Natural killer cell (primary cell): ENCODE data around the gene COA3. TPM values are rescaled to one million over a fixed set of nuclear protein-coding genes. Genes with fewer than 3 reads are reported as not detected.

ENCODE experiments used
- ATAC-seq, 3 donors: fragments of 150-1000 bp in 2 of 3; fragments of 200-7000 bp in 1 of 3; cut with Tn5 transposase; 1 replicate in 1 of 3; 2 replicates in 2 of 3; pipeline ENCODE4 v1.10.0; 2021; ENCODE audit warnings: mild to moderate bottlenecking in 2 of 3, moderate library complexity in 2 of 3
- DNase-seq, 2 donors: peaks; one replicate each; pipeline versions ENCODE4 v3.0.0 to v3.0.0-alpha.2; 2013 to 2021; ENCODE audit warnings: mixed read lengths in 1 of 2
- H3K27ac ChIP-seq: one replicate; pipeline ENCODE4 v1.5.1; 2013; ENCODE audit warnings: mild to moderate bottlenecking, low read length
- H3K27me3 ChIP-seq: one replicate; pipeline ENCODE4 v1.6.1; 2013; ENCODE audit warnings: low read length; ENCODE audit not compliant: control insufficient read depth, insufficient read depth
- H3K36me3 ChIP-seq: one replicate; pipeline ENCODE4 v1.6.1; 2013; ENCODE audit warnings: low read length; ENCODE audit not compliant: control insufficient read depth, insufficient read depth
- H3K4me1 ChIP-seq: one replicate; pipeline ENCODE4 v1.6.1; 2013; ENCODE audit warnings: low read length; ENCODE audit not compliant: control insufficient read depth, insufficient read depth
- H3K4me3 ChIP-seq: one replicate; pipeline ENCODE4 v1.5.1; 2013; ENCODE audit warnings: low read length
- H3K9me3 ChIP-seq: one replicate; pipeline ENCODE4 v1.6.1; 2013; ENCODE audit warnings: low read length; ENCODE audit not compliant: control insufficient read depth, insufficient read depth
- H3K27ac Mint-ChIP-seq, 2 donors: one replicate each; pipeline ENCODE4 v1.8.0; 2022; ENCODE audit warnings: mild to moderate bottlenecking in 2 of 2, mixed read lengths in 2 of 2, moderate library complexity in 1 of 2
- H3K27me3 Mint-ChIP-seq, 2 donors: one replicate each; pipeline ENCODE4 v1.8.0; 2022; ENCODE audit warnings: low read depth in 2 of 2, mixed read lengths in 2 of 2
- H3K36me3 Mint-ChIP-seq: one replicate; pipeline ENCODE4 v1.8.0; 2022; ENCODE audit warnings: mixed read lengths
- H3K4me1 Mint-ChIP-seq, 2 donors: one replicate each; pipeline ENCODE4 v1.8.0; 2022; ENCODE audit warnings: mixed read lengths in 2 of 2
- H3K4me3 Mint-ChIP-seq: one replicate; pipeline ENCODE4 v1.8.0; 2022; ENCODE audit warnings: mild to moderate bottlenecking, moderate library complexity, mixed read lengths
- H3K9me3 Mint-ChIP-seq, 2 donors: one replicate each; pipeline ENCODE4 v1.8.0; 2022; ENCODE audit warnings: mixed read lengths in 2 of 2
- CTCF ChIP-seq: fragments of 200-600 bp; IDR thresholded peaks from one replicate; pipeline ENCODE4 v1.8.0; 2022; ENCODE audit warnings: antibody characterized with exemption
- WGBS: methylation state at CpG from one replicate; pipeline ENCODE4 v1.1.7; 2013; ENCODE audit warnings: missing lambda C conversion rate; ENCODE audit not compliant: insufficient coverage; 5-methylcytosine and 5-hydroxymethylcytosine counted together
- intact Hi-C: fragments of 100-400 bp; cut with micrococcal nuclease; formaldehyde crosslinking; loops from one replicate; pipeline ENCODE4 v1.14.2; 2022
- total RNA-seq, 4 donors: library from RNA; stranded (reverse); fragments of 120-200 nt in 1 of 4; gene quantifications; one replicate each; pipeline versions ENCODE4 v1.2.3 to v1.2.4, GENCODE V29; 2013 to 2022

Gene COA3
- total RNA-seq, 3 donors from 2014 or later (not counting 1 experiment from before 2014, with no cell fraction given): 12.9 to 19.3 (median 13.1) TPM

- no peaks in the 10 kb centered on the region for H3K36me3 ChIP-seq
- Mint-ChIP-seq H3K27ac (no peak overlapping the region), H3K36me3 (no peaks in the 10 kb centered on the region), H3K4me3 (no peak overlapping the region), H3K27me3 (peaks cover 0 to 3% of the 10 kb centered on the region in 2 donors), H3K4me1 (peaks cover 18 to 37% of the 10 kb centered on the region in 2 donors), H3K9me3 (no peaks in the 10 kb centered on the region)
- H3K4me1 ChIP-seq: peaks cover 19% of the 10 kb centered on the region
- TF ChIP-seq CTCF: no peak
- no peak overlapping the region for H3K27ac ChIP-seq
- H3K27me3 ChIP-seq: no peaks in the 10 kb centered on the region
- no peak overlapping the region for H3K4me3 ChIP-seq
- DNase-seq (no peak), ATAC-seq (no peak)
- no peaks in the 10 kb centered on the region for H3K9me3 ChIP-seq
- intact Hi-C loops: no loop called here
- WGBS: 98% methylated on average over 18 of the region's 18 CpGs
Measured at GRCh38 chr17:42796066-42796758, 2.3 kb downstream of the COA3 start.

GRCh38 chr17:42795465-42795864 is 3.0 kb downstream of the COA3 start:
- H3K27ac Mint-ChIP-seq: no peak overlapping the region
- DNase-seq: no peak
- no peaks in the 10 kb centered on the region for H3K36me3 Mint-ChIP-seq
- WGBS: 94% methylated on average over 10 of the region's 10 CpGs
- H3K4me3 ChIP-seq: no peak overlapping the region
- ATAC-seq: no peak
- no peaks in the 10 kb centered on the region for H3K36me3 ChIP-seq
- no peak for TF ChIP-seq CTCF
- no peak overlapping the region for H3K27ac ChIP-seq
- H3K9me3 ChIP-seq: no peaks in the 10 kb centered on the region
- intact Hi-C loops: no loop called here
- peaks cover 0 to 7% of the 10 kb centered on the region in 2 donors for H3K27me3 Mint-ChIP-seq
- H3K4me3 Mint-ChIP-seq: no peak overlapping the region
- no peaks in the 10 kb centered on the region for H3K9me3 Mint-ChIP-seq
- H3K4me1 Mint-ChIP-seq: peaks cover 18 to 37% of the 10 kb centered on the region in 2 donors
- peaks cover 19% of the 10 kb centered on the region for H3K4me1 ChIP-seq
- H3K27me3 ChIP-seq: no peaks in the 10 kb centered on the region

GRCh38 chr17:42795061-42795460 is 3.4 kb downstream of the COA3 start:
- no peaks in the 10 kb centered on the region for H3K36me3 ChIP-seq
- ATAC-seq: no peak
- H3K27me3 Mint-ChIP-seq: peaks cover 0 to 11% of the 10 kb centered on the region in 2 donors
- intact Hi-C loops: no loop called here
- H3K9me3 ChIP-seq: no peaks in the 10 kb centered on the region
- H3K4me3 ChIP-seq: no peak overlapping the region
- H3K27me3 ChIP-seq: no peaks in the 10 kb centered on the region
- H3K27ac ChIP-seq: no peak overlapping the region
- no peak overlapping the region for H3K4me3 Mint-ChIP-seq
- no peaks in the 10 kb centered on the region for H3K9me3 Mint-ChIP-seq
- 29% methylated on average over 3 of the region's 4 CpGs for WGBS
- peaks cover 18 to 37% of the 10 kb centered on the region in 2 donors for H3K4me1 Mint-ChIP-seq
- H3K27ac Mint-ChIP-seq: no peak overlapping the region
- TF ChIP-seq CTCF: no peak
- no peak for DNase-seq
- no peaks in the 10 kb centered on the region for H3K36me3 Mint-ChIP-seq
- H3K4me1 ChIP-seq: peaks cover 19% of the 10 kb centered on the region

GRCh38 chr17:42792545-42792944 is 6.0 kb downstream of the COA3 start:
- Histone ChIP-seq H3K27ac (no peak overlapping the region), H3K4me3 (no peak overlapping the region), H3K36me3 (no peaks in the 10 kb centered on the region), H3K4me1 (peaks cover 3% of the 10 kb centered on the region), H3K27me3 (peaks cover 1% of the 10 kb centered on the region), H3K9me3 (no peaks in the 10 kb centered on the region)
- TF ChIP-seq CTCF: no peak
- ATAC-seq: no peak
- H3K36me3 Mint-ChIP-seq: no peaks in the 10 kb centered on the region
- intact Hi-C loops: no loop called here
- peaks cover 8 to 24% of the 10 kb centered on the region in 2 donors for H3K27me3 Mint-ChIP-seq
- no peak overlapping the region for H3K4me3 Mint-ChIP-seq
- DNase-seq: no peak
- H3K27ac Mint-ChIP-seq: no peak overlapping the region
- peaks cover 3 to 26% of the 10 kb centered on the region in 2 donors for H3K4me1 Mint-ChIP-seq
- 81% methylated on average over 5 of the region's 5 CpGs for WGBS
- no peaks in the 10 kb centered on the region for H3K9me3 Mint-ChIP-seq
